PC-9 (cell line): ENCODE measurements around the gene ZNF214. TPM values are rescaled to one million over a fixed set of nuclear protein-coding genes. Genes with fewer than 3 reads are reported as not detected.

Source experiments
- BruUV-seq: library from RNA; stranded (reverse); fragments of 400-500 nt; replicated peaks from 2 replicates; lab custom pipeline; 2021; lab: Mats Ljungman, UMichigan
- CTCF ChIA-PET: fragments of 300-600 bp; sonication (Branson Sonifier 250); formaldehyde crosslinking; loops from one replicate; lab custom pipeline; 2022; ENCODE audit warnings: antibody characterized with exemption; lab: Charles Lee
- POLR2A ChIA-PET: fragments of 300-600 bp; sonication (Branson Sonifier 250); formaldehyde crosslinking; loops from one replicate; lab custom pipeline; 2022; ENCODE audit warnings: antibody characterized with exemption; ENCODE audit not compliant: unreplicated experiment; lab: Charles Lee
- DNase-seq, 2 experiments: peaks; one replicate each; pipeline versions ENCODE4 v3.0.0 to v3.0.0-alpha.2; 2015 to 2022; ENCODE audit warnings: mixed read lengths in 1 of 2
- H2AFZ ChIP-seq: fragments of 200-600 bp; sonication (generic); 2 replicates; pipeline ENCODE4 v1.8.1; 2017; ENCODE audit warnings: antibody characterized with exemption
- H3F3A ChIP-seq: fragments of 200-600 bp; sonication (generic); 2 replicates; pipeline ENCODE4 v1.8.1; 2017; ENCODE audit warnings: antibody characterized with exemption, mild to moderate bottlenecking, low read depth; ENCODE audit not compliant: insufficient read depth
- H3K27ac ChIP-seq: fragments of 200-600 bp; sonication (generic); 2 replicates; pipeline ENCODE4 v1.6.1; 2016; ENCODE audit warnings: mixed run types
- H3K27me3 ChIP-seq: fragments of 200-600 bp; sonication (generic); 2 replicates; pipeline ENCODE4 v1.6.1; 2016; ENCODE audit warnings: low read depth, mixed run types; ENCODE audit not compliant: insufficient read depth
- H3K36me3 ChIP-seq: fragments of 200-600 bp; sonication (generic); 2 replicates; pipeline ENCODE4 v1.6.1; 2016; ENCODE audit warnings: low read depth, mixed run types
- H3K4me1 ChIP-seq: fragments of 200-600 bp; sonication (generic); replicated peaks from 2 replicates; pipeline ENCODE4 v1.6.1; 2016; ENCODE audit warnings: mixed run types; ENCODE audit not compliant: insufficient read depth
- H3K4me2 ChIP-seq: fragments of 200-600 bp; sonication (generic); 2 replicates; pipeline ENCODE4 v1.6.1; 2017; ENCODE audit warnings: mixed run types
- H3K4me3 ChIP-seq: fragments of 200-600 bp; sonication (generic); 2 replicates; pipeline ENCODE4 v1.6.1; 2016; ENCODE audit warnings: mixed run types
- H3K79me2 ChIP-seq: fragments of 200-600 bp; sonication (generic); 2 replicates; pipeline ENCODE4 v1.6.1; 2017; ENCODE audit warnings: low read depth, mixed run types
- H3K9me2 ChIP-seq: fragments of 200-600 bp; sonication (generic); 2 replicates; pipeline ENCODE4 v1.8.1; 2017; ENCODE audit warnings: mild to moderate bottlenecking; ENCODE audit not compliant: insufficient read depth
- H3K9me3 ChIP-seq: fragments of 200-600 bp; sonication (generic); 2 replicates; pipeline ENCODE4 v1.8.1; 2016; ENCODE audit warnings: low read depth; ENCODE audit not compliant: insufficient read depth
- H4K20me1 ChIP-seq: fragments of 200-600 bp; sonication (generic); 2 replicates; pipeline ENCODE4 v1.8.1; 2017; ENCODE audit not compliant: insufficient read depth
- CTCF ChIP-seq: fragments of 200-600 bp; sonication (generic); conservative IDR thresholded peaks from 2 replicates; pipeline ENCODE4 v1.6.1; 2017; ENCODE audit warnings: mixed run types, antibody characterized with exemption, mild to moderate bottlenecking, moderate library complexity
- EZH2 ChIP-seq: fragments of 200-600 bp; sonication (generic); IDR thresholded peaks from 2 replicates; pipeline ENCODE4 v1.8.0; 2017; ENCODE audit warnings: antibody characterized with exemption, low read depth
- intact Hi-C: fragments of 100-400 bp; cut with micrococcal nuclease; formaldehyde crosslinking; loops from one replicate; pipeline ENCODE4 v1.10.0; 2022; ENCODE audit not compliant: unreplicated experiment
- total RNA-seq: library from RNA; stranded (reverse); gene quantifications from 2 replicates; pipeline ENCODE4 v1.2.3, GENCODE V29; 2021

ZNF214 gene
- total RNA-seq, 1 experiment from 2014 or later: 0.55 TPM

DNA sequence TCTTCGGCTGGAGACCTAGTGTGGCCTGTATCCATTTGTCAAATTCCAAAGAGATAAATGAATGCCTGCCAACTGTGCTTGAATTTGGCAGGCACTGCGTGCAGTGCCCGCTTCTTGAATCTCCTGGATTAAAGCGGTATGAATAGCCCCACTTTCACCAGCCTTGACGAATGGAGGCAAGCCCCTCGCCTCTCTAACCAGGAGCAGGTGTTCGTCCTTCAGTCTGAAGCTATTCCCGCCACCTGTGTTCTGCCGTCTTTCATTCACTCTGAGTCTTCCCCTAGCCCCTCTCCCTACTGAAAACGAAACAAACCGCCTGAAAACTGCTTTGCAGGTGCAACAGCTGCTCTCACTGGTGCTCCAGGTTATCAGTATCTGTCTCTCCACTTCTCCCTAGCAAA, 11.3 kb upstream of the ZNF214 start:
- intact Hi-C loops: no loop called here
- Histone ChIP-seq H3F3A (no peaks in the 10 kb centered on the region), H3K4me3 (no peak overlapping the region), H3K9me3 (no peaks in the 10 kb centered on the region), H3K9me2 (no peaks in the 10 kb centered on the region), H3K36me3 (no peaks in the 10 kb centered on the region), H3K4me1 (no peaks in the 10 kb centered on the region), H4K20me1 (no peaks in the 10 kb centered on the region), H2AFZ (no peak overlapping the region), H3K79me2 (no peaks in the 10 kb centered on the region), H3K4me2 (no peak overlapping the region), H3K27me3 (no peaks in the 10 kb centered on the region), H3K27ac (no peak overlapping the region)
- DNase-seq: no peak
- no peak for TF ChIP-seq EZH2
- TF ChIP-seq CTCF: no peak
- CTCF ChIA-PET: no interaction called here
- BruUV-seq: no TSS peak
- POLR2A ChIA-PET: no interaction called here

DNA sequence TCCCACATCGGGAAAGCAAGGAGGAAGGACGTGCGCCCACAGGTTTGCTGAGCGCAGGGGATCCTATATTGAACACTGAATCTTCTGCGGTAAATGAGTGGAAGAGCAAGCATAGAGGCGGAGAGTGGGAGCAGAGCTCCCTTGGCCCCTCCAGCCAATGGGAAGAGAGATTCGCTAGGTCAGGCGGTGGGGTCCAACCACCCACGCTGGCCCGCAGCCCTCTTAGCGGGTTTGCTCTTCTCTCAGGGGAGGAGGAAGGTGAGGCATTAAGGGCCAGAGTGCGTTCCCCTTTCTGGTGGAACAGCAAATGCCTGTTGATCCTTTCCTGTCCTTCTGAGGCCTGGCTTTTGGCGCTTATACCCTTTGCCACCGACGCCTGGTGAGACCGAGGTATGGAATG, 10.7 kb upstream of the ZNF214 start:
- ChIA-PET POLR2A (no interaction called here), CTCF (no interaction called here)
- H3K27me3 ChIP-seq: no peaks in the 10 kb centered on the region
- no peak overlapping the region for H2AFZ ChIP-seq
- no peak for TF ChIP-seq CTCF
- no peak for TF ChIP-seq EZH2
- no peaks in the 10 kb centered on the region for H3F3A ChIP-seq
- H3K27ac ChIP-seq: no peak overlapping the region
- no peaks in the 10 kb centered on the region for H4K20me1 ChIP-seq
- no peaks in the 10 kb centered on the region for H3K36me3 ChIP-seq
- H3K4me3 ChIP-seq: no peak overlapping the region
- BruUV-seq: no TSS peak
- H3K9me3 ChIP-seq: no peaks in the 10 kb centered on the region
- H3K9me2 ChIP-seq: no peaks in the 10 kb centered on the region
- H3K4me1 ChIP-seq: no peaks in the 10 kb centered on the region
- DNase-seq: no peak
- no peaks in the 10 kb centered on the region for H3K79me2 ChIP-seq
- intact Hi-C loops: no loop called here
- H3K4me2 ChIP-seq: no peak overlapping the region

GRCh38 chr11:7028141-7028540, 8.0 kb upstream of the ZNF214 start:
- Histone ChIP-seq H3K27ac (no peak overlapping the region), H3K4me3 (no peak overlapping the region), H3F3A (no peaks in the 10 kb centered on the region), H3K4me2 (no peak overlapping the region), H3K9me3 (no peaks in the 10 kb centered on the region), H2AFZ (no peak overlapping the region), H3K36me3 (no peaks in the 10 kb centered on the region), H3K4me1 (no peaks in the 10 kb centered on the region), H3K9me2 (no peaks in the 10 kb centered on the region), H3K79me2 (no peaks in the 10 kb centered on the region), H3K27me3 (no peaks in the 10 kb centered on the region), H4K20me1 (no peaks in the 10 kb centered on the region)
- no peak for DNase-seq
- BruUV-seq: no TSS peak
- CTCF ChIA-PET: no interaction called here
- intact Hi-C loops: no loop called here
- TF ChIP-seq EZH2 (no peak), CTCF (no peak)
- POLR2A ChIA-PET: no interaction called here
